Measurements from ENCODE around the gene PLA2G2D.

GRCh38 chr1:20151906-20152598, 32.7 kb upstream of the PLA2G2D start:
- TF ChIP-seq THRAP3 (IDR thresholded peaks at IDR 0.05; ENCODE audit: borderline replicate concordance) (no peak), EP300 (IDR thresholded peaks at IDR 0.05; ENCODE audit: low read length) (no peak), PYGO2 (tag; IDR thresholded peaks at IDR 0.05) (no peak), CTCF (IDR thresholded peaks at IDR 0.05 in 2 of 3, conservative IDR thresholded peaks at IDR 0.05 in 1 of 3; ENCODE audit: insufficient read depth in 2 of 3, low read depth in 1 of 3, low read length in 3 of 3) (peak; percentile 94 to 95 (median 95)), KAT7 (CRISPR knock-in tag; IDR thresholded peaks at IDR 0.05; ENCODE audit: borderline replicate concordance) (no peak), ZSCAN29 (IDR thresholded peaks at IDR 0.05) (no peak), ZNF134 (CRISPR knock-in tag; conservative IDR thresholded peaks at IDR 0.05) (no peak), HMBOX1 (IDR thresholded peaks at IDR 0.05) (no peak), USF1 (CRISPR knock-in tag; IDR thresholded peaks at IDR 0.05) (peak; percentile 44; the same call in 1 of the 2 replicates)
